HG02798 (cell line): Measurements from ENCODE around the gene GFI1.
A peak's percentile ranks its signal among the peaks of the same experiment; 100 is the strongest.
"Not testable (repeated sequence)": the region's sequence is repeated elsewhere in the genome, so short reads cannot be mapped to it uniquely, and the experiment has no call there.

Experiments
- ATAC-seq: cut with Tn5 transposase; IDR thresholded peaks from one replicate; pipeline ENCODE4 v1.9.1; 2021; ENCODE audit warnings: mild to moderate bottlenecking; ENCODE audit not compliant: unreplicated experiment, poor library complexity

Gene GFI1

GRCh38 chr1:92470216-92470615 lies 16.5 kb downstream of the GFI1 start:
- no peak for ATAC-seq

- ATAC-seq: no peak
Observed at GRCh38 chr1:92466683-92467352, 19.9 kb downstream of the GFI1 start.

GRCh38 chr1:92465256-92465647 lies 21.5 kb downstream of the GFI1 start:
- ATAC-seq: no peak

GRCh38 chr1:92464588-92465255 lies 22.0 kb downstream of the GFI1 start:
- no peak for ATAC-seq

GRCh38 chr1:92461364-92462097 lies 25.2 kb downstream of the GFI1 start:
- ATAC-seq: peak; percentile 73

GRCh38 chr1:92459871-92460320 lies 26.8 kb downstream of the GFI1 start:
- ATAC-seq: no peak

- no peak for ATAC-seq
Observed at GRCh38 chr1:92458146-92458545, 28.6 kb downstream of the GFI1 start.

GRCh38 chr1:92447976-92448375 lies 38.7 kb downstream of the GFI1 start:
- ATAC-seq: no peak

GRCh38 chr1:92447033-92447681 lies 39.6 kb downstream of the GFI1 start:
- ATAC-seq: no peak

GRCh38 chr1:92446546-92446945 lies 40.2 kb downstream of the GFI1 start:
- no peak for ATAC-seq

GRCh38 chr1:92445865-92446264 lies 40.9 kb downstream of the GFI1 start:
- no peak for ATAC-seq

- ATAC-seq: no peak
Observed at GRCh38 chr1:92444351-92444750, 42.4 kb downstream of the GFI1 start.

GRCh38 chr1:92443893-92444292 lies 42.8 kb downstream of the GFI1 start:
- ATAC-seq: no peak

GRCh38 chr1:92442351-92442750 lies 44.4 kb downstream of the GFI1 start:
- ATAC-seq: no peak

- ATAC-seq: no peak
Observed at GRCh38 chr1:92441697-92442342, 44.9 kb downstream of the GFI1 start.

- ATAC-seq: no peak
Observed at GRCh38 chr1:92441316-92441696, 45.4 kb downstream of the GFI1 start.

GRCh38 chr1:92439291-92439690 lies 47.4 kb downstream of the GFI1 start:
- no peak for ATAC-seq

GRCh38 chr1:92434572-92434971 lies 52.2 kb downstream of the GFI1 start:
- ATAC-seq: not testable (repeated sequence)

GRCh38 chr1:92430030-92430429 lies 56.7 kb downstream of the GFI1 start:
- no peak for ATAC-seq

- ATAC-seq: no peak
Observed at GRCh38 chr1:92425617-92426016, 61.1 kb downstream of the GFI1 start.
